ENCODE measurements around the gene CEP120. TPM values are rescaled to one million over a fixed set of nuclear protein-coding genes. Genes with fewer than 3 reads are reported as not detected.

The CEP120 gene
- total and polyA plus RNA-seq, 2 of the 4 experiments (the other 2 are of a cell fraction) = 6.7 to 46.1 TPM

DNA sequence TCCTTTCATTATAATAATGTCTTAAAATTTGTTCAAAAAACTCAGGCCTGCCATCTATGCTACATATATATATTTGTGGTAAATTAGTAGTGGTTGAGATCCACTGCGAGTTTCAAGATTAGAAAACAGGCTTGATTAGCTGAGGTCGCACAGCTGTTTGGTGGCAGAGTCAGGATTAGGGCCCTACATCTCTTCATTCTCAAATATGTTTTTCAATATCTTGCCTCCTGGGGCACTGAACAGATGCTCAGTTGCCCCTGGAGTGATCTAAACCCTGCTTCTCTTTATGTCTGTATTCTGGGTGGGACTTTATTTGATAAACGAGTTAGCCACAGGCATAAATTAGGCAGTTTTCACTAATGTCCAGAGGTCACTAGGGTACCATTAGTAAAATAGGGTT lies 27.8 kb upstream of the CEP120 start:
- no TSS peak for BruUV-seq (replicated peaks)
- CTCF ChIA-PET = interaction anchor here (2.5 kb wide), 1 partner anchor 27 kb away, joined by 8 read pairs; the partner anchor contains the start of gene CEP120

More for the DNA sequence above, 27.8 kb upstream of the CEP120 start:
- DNase-seq = no peak
- Histone ChIP-seq H3K79me1 (ENCODE audit: low read depth in 1 of 2, low read length in 2 of 2) (no peaks in the 10 kb centered on the region), H4K91ac (ENCODE audit: insufficient read depth, low read depth, low read length) (no peak overlapping the region), H3K36me3 (ENCODE audit: control insufficient read depth, insufficient read depth, low read length) (no peaks in the 10 kb centered on the region), H2AK9ac (replicated peaks; ENCODE audit: low read depth, low read length, poor library complexity) (no peak overlapping the region), H3K4me2 (ENCODE audit: low read depth, low read length) (no peak overlapping the region), H4K8ac (ENCODE audit: low read depth in 2 of 2, low read length in 2 of 2) (no peak overlapping the region), H2AFZ (replicated peaks; ENCODE audit: low read length, poor library complexity) (no peak overlapping the region), H2BK20ac (ENCODE audit: low read depth, low read length) (no peak overlapping the region), H3K27ac (ENCODE audit: insufficient read depth, low read length) (no peak overlapping the region), H3K9ac (ENCODE audit: low read depth, low read length) (no peak overlapping the region), H3K9me3 (ENCODE audit: control insufficient read depth, insufficient read depth, low read length) (no peaks in the 10 kb centered on the region), H3K23ac (ENCODE audit: low read depth, low read length) (no peak overlapping the region), H3K4me3 (ENCODE audit: insufficient read depth, low read depth, low read length) (no peak overlapping the region), H3K18ac (ENCODE audit: low read depth, low read length) (no peak overlapping the region), H4K5ac (ENCODE audit: low read depth, low read length) (no peak overlapping the region), H2BK15ac (ENCODE audit: low read depth, low read length) (no peak overlapping the region), H3K14ac (replicated peaks; ENCODE audit: low read depth, low read length) (no peak overlapping the region), H4K20me1 (ENCODE audit: insufficient read depth, low read length) (no peaks in the 10 kb centered on the region), H3K4ac (ENCODE audit: low read depth, low read length) (no peak overlapping the region), H3K27me3 (ENCODE audit: control insufficient read depth, insufficient read depth, low read length) (no peaks in the 10 kb centered on the region), H3K4me1 (ENCODE audit: control insufficient read depth, insufficient read depth, low read length) (peaks cover 4% of the 10 kb centered on the region; the same call in 1 of the 2 replicates), H2AK5ac (ENCODE audit: low read depth, low read length) (no peak overlapping the region), H3K56ac (ENCODE audit: extremely low read depth, insufficient read depth, low read length) (no peak overlapping the region), H2BK120ac (ENCODE audit: low read depth, low read length) (no peak overlapping the region), H2BK5ac (ENCODE audit: low read depth, low read length, poor library complexity, severe bottlenecking) (no peak overlapping the region), H3K9me1 (ENCODE audit: insufficient read depth, low read length) (no peaks in the 10 kb centered on the region; the same call in 1 of the 2 replicates)
- intact Hi-C loops (cut with micrococcal nuclease) (no loop called here), in situ Hi-C loops (cut with MboI; ENCODE audit: low sequenced_read_pairs) (no loop called here), dilution Hi-C loops (cut with HindIII; ENCODE audit: low sequenced_read_pairs, unreplicated experiment) (no loop called here)
- TF ChIP-seq CHD1 (IDR thresholded peaks at IDR 0.05; ENCODE audit: low read depth, low read length) (no peak), RCOR1 (IDR thresholded peaks at IDR 0.05; ENCODE audit: insufficient replicate concordance, low read length) (no peak)
- no peak for ATAC-seq (ENCODE audit: low read depth)
- no CpG with 5 or more reads among the region's 3 CpGs for WGBS, 2 experiments (ENCODE audit: extremely low coverage in 2 of 2, insufficient read length in 1 of 2)
- POLR2A ChIA-PET (ENCODE audit: unreplicated experiment) = no interaction called here

Data from IMR-90 (cell line).